Trophoblast cell (in vitro differentiated cells and primary cell): Measurements from ENCODE around the gene RBM15B.

Experiments
- DNase-seq, 2 donors: peaks; one replicate each; pipeline ENCODE4 v3.0.0-alpha.2; 2016
- H2AFZ ChIP-seq: 2 replicates; pipeline ENCODE4 v1.6.1; 2013; ENCODE audit warnings: low read length, moderate library complexity, mild to moderate bottlenecking; ENCODE audit not compliant: insufficient read depth, poor library complexity
- H2AK5ac ChIP-seq: 2 replicates; pipeline ENCODE4 v1.6.1; 2013; ENCODE audit warnings: mild to moderate bottlenecking, low read length
- H2BK120ac ChIP-seq: 2 replicates; pipeline ENCODE4 v1.6.1; 2013; ENCODE audit warnings: low read length, mild to moderate bottlenecking, moderate library complexity; ENCODE audit not compliant: insufficient read depth, poor library complexity
- H2BK12ac ChIP-seq: 2 replicates; pipeline ENCODE4 v1.6.1; 2013; ENCODE audit warnings: mild to moderate bottlenecking, low read length, moderate library complexity
- H2BK5ac ChIP-seq: 2 replicates; pipeline ENCODE4 v1.6.1; 2013; ENCODE audit warnings: low read length, low read depth, moderate library complexity, mild to moderate bottlenecking; ENCODE audit not compliant: poor library complexity
- H3K14ac ChIP-seq: 2 replicates; pipeline ENCODE4 v1.6.1; 2013; ENCODE audit warnings: mild to moderate bottlenecking, low read length
- H3K18ac ChIP-seq: 2 replicates; pipeline ENCODE4 v1.6.1; 2013; ENCODE audit warnings: mild to moderate bottlenecking, low read length
- H3K23ac ChIP-seq: 2 replicates; pipeline ENCODE4 v1.6.1; 2013; ENCODE audit warnings: low read length
- H3K27ac ChIP-seq: 2 replicates; pipeline ENCODE4 v1.5.1; 2013; ENCODE audit warnings: low read depth, mild to moderate bottlenecking, inconsistent platforms, low read length, moderate library complexity
- H3K27me3 ChIP-seq: 2 replicates; pipeline ENCODE4 v1.6.1; 2013; ENCODE audit warnings: inconsistent platforms, mild to moderate bottlenecking, low read length, moderate library complexity; ENCODE audit not compliant: insufficient read depth
- H3K36me3 ChIP-seq, 2 experiments: 1 replicate in 1 of 2; 2 replicates in 1 of 2; pipeline ENCODE4 v1.6.1; 2013; ENCODE audit warnings: low read length in 2 of 2, mild to moderate bottlenecking in 2 of 2, moderate library complexity in 1 of 2; ENCODE audit not compliant: insufficient read depth in 2 of 2, control insufficient read depth in 1 of 2
- H3K4ac ChIP-seq: 2 replicates; pipeline ENCODE4 v1.6.1; 2013; ENCODE audit warnings: low read depth, mild to moderate bottlenecking, low read length, moderate library complexity
- H3K4me1 ChIP-seq, 2 experiments: 1 replicate in 1 of 2; 2 replicates in 1 of 2; pipeline ENCODE4 v1.6.1; 2013; ENCODE audit warnings: low read length in 2 of 2, mild to moderate bottlenecking in 2 of 2, moderate library complexity in 1 of 2; ENCODE audit not compliant: insufficient read depth in 2 of 2, control insufficient read depth in 1 of 2
- H3K4me2 ChIP-seq: 2 replicates; pipeline ENCODE4 v1.6.1; 2013; ENCODE audit warnings: inconsistent platforms, mild to moderate bottlenecking, low read length, moderate library complexity
- H3K4me3 ChIP-seq: 2 replicates; pipeline ENCODE4 v1.5.1; 2013; ENCODE audit warnings: mild to moderate bottlenecking, low read depth, low read length, inconsistent platforms
- H3K79me1 ChIP-seq: one replicate; pipeline ENCODE4 v1.6.1; 2013; ENCODE audit warnings: low read length
- H3K79me2 ChIP-seq: 2 replicates; pipeline ENCODE4 v1.6.1; 2013; ENCODE audit warnings: low read length, mild to moderate bottlenecking; ENCODE audit not compliant: control insufficient read depth, insufficient read depth, poor library complexity
- H3K9ac ChIP-seq: 2 replicates; pipeline ENCODE4 v1.6.1; 2013; ENCODE audit warnings: mild to moderate bottlenecking, low read length
- H3K9me3 ChIP-seq: 2 replicates; pipeline ENCODE4 v1.6.1; 2013; ENCODE audit warnings: low read depth, mild to moderate bottlenecking, control low read depth, inconsistent platforms, low read length; ENCODE audit not compliant: insufficient read depth
- H4K12ac ChIP-seq: 2 replicates; pipeline ENCODE4 v1.6.1; 2013; ENCODE audit warnings: low read depth, mild to moderate bottlenecking, low read length, moderate library complexity
- H4K8ac ChIP-seq: 2 replicates; pipeline ENCODE4 v1.6.1; 2013; ENCODE audit warnings: low read depth, mild to moderate bottlenecking, low read length, moderate library complexity
- H4K91ac ChIP-seq: one replicate; pipeline ENCODE4 v1.6.1; 2013; ENCODE audit warnings: low read depth, mild to moderate bottlenecking, low read length, moderate library complexity
- WGBS: extraction: QIAGEN DNeasy Blood & Tissue Kit; methylation state at CpG from one replicate; pipeline ENCODE4 v1.1.7; 2013; ENCODE audit warnings: missing lambda C conversion rate; ENCODE audit not compliant: insufficient read length, insufficient coverage; ENCODE audit errors: extremely low coverage; 5-methylcytosine and 5-hydroxymethylcytosine counted together

Gene RBM15B

GRCh38 chr3:51391566-51392354 is 675 bp downstream of the RBM15B start:
- H3K4me3 ChIP-seq = peak overlapping the region; percentile 86
- peak overlapping the region; percentile 11 for H2BK12ac ChIP-seq
- peak overlapping the region; percentile 97 for H3K14ac ChIP-seq
- no CpG with 5 or more reads among the region's 115 CpGs for WGBS
- H3K79me1 ChIP-seq = peaks cover 11% of the 10 kb centered on the region
- DNase-seq = peak; percentile 38 to 61
- peak overlapping the region; percentile 88 for H3K18ac ChIP-seq
- H3K9ac ChIP-seq = peak overlapping the region; percentile 91
- no peaks in the 10 kb centered on the region for H3K27me3 ChIP-seq
- peaks cover 56 to 72% of the 10 kb centered on the region in 2 experiments for H3K36me3 ChIP-seq
- H3K79me2 ChIP-seq = peaks cover 27% of the 10 kb centered on the region
- peak overlapping the region; percentile 93 for H2AK5ac ChIP-seq
- peak overlapping the region; percentile 96 for H4K91ac ChIP-seq
- H4K12ac ChIP-seq = peak overlapping the region; percentile 89
- H2AFZ ChIP-seq = peak overlapping the region; percentile 86
- peak overlapping the region; percentile 61 for H2BK5ac ChIP-seq
- H3K4me1 ChIP-seq = peaks cover 28 to 41% of the 10 kb centered on the region in 2 experiments
- peak overlapping the region; percentile 91 for H3K4me2 ChIP-seq
- peak overlapping the region; percentile 75 for H3K27ac ChIP-seq
- H2BK120ac ChIP-seq = peak overlapping the region; percentile 77
- H3K23ac ChIP-seq = no peak overlapping the region
- peaks cover 17% of the 10 kb centered on the region for H3K9me3 ChIP-seq
- peak overlapping the region; percentile 94 for H4K8ac ChIP-seq
- H3K4ac ChIP-seq = peak overlapping the region; percentile 66

GRCh38 chr3:51392355-51393133 is 1.5 kb downstream of the RBM15B start:
- H3K4ac ChIP-seq = peak overlapping the region; percentile 66
- H3K79me2 ChIP-seq = peaks cover 27% of the 10 kb centered on the region
- peaks cover 11% of the 10 kb centered on the region for H3K79me1 ChIP-seq
- WGBS = no CpG with 5 or more reads among the region's 42 CpGs
- DNase-seq = no peak
- H3K4me3 ChIP-seq = peak overlapping the region; percentile 86
- peaks cover 57 to 74% of the 10 kb centered on the region in 2 experiments for H3K36me3 ChIP-seq
- peak overlapping the region; percentile 91 for H3K4me2 ChIP-seq
- H2AFZ ChIP-seq = no peak overlapping the region
- peaks cover 17% of the 10 kb centered on the region for H3K9me3 ChIP-seq
- peak overlapping the region; percentile 18 for H3K9ac ChIP-seq
- H3K23ac ChIP-seq = no peak overlapping the region
- peak overlapping the region; percentile 93 for H2AK5ac ChIP-seq
- no peaks in the 10 kb centered on the region for H3K27me3 ChIP-seq
- H2BK12ac ChIP-seq = no peak overlapping the region
- peaks cover 24 to 36% of the 10 kb centered on the region in 2 experiments for H3K4me1 ChIP-seq
- H3K18ac ChIP-seq = peak overlapping the region; percentile 88
- no peak overlapping the region for H2BK120ac ChIP-seq
- peak overlapping the region; percentile 89 for H4K12ac ChIP-seq
- H3K27ac ChIP-seq = no peak overlapping the region
- no peak overlapping the region for H2BK5ac ChIP-seq
- peak overlapping the region; percentile 97 for H3K14ac ChIP-seq
- H4K8ac ChIP-seq = peak overlapping the region; percentile 94
- H4K91ac ChIP-seq = no peak overlapping the region

GRCh38 chr3:51393134-51393495 is 2.0 kb downstream of the RBM15B start:
- H3K9me3 ChIP-seq = peaks cover 17% of the 10 kb centered on the region
- no peak overlapping the region for H4K91ac ChIP-seq
- no peak overlapping the region for H3K18ac ChIP-seq
- no peak overlapping the region for H2BK120ac ChIP-seq
- no peaks in the 10 kb centered on the region for H3K27me3 ChIP-seq
- H3K23ac ChIP-seq = no peak overlapping the region
- no peak overlapping the region for H3K4me3 ChIP-seq
- H2BK12ac ChIP-seq = no peak overlapping the region
- H3K4me2 ChIP-seq = no peak overlapping the region
- H2AFZ ChIP-seq = no peak overlapping the region
- no peak overlapping the region for H3K27ac ChIP-seq
- H3K79me1 ChIP-seq = peaks cover 11% of the 10 kb centered on the region
- no peak overlapping the region for H3K14ac ChIP-seq
- peaks cover 19 to 31% of the 10 kb centered on the region in 2 experiments for H3K4me1 ChIP-seq
- WGBS = no CpG with 5 or more reads among the region's 17 CpGs
- H3K9ac ChIP-seq = no peak overlapping the region
- H3K79me2 ChIP-seq = peaks cover 27% of the 10 kb centered on the region
- no peak overlapping the region for H4K8ac ChIP-seq
- H4K12ac ChIP-seq = no peak overlapping the region
- peak overlapping the region; percentile 66 for H3K4ac ChIP-seq
- no peak overlapping the region for H2AK5ac ChIP-seq
- H2BK5ac ChIP-seq = no peak overlapping the region
- H3K36me3 ChIP-seq = peaks cover 58 to 70% of the 10 kb centered on the region in 2 experiments
- DNase-seq = no peak

- DNase-seq = no peak
Observed at GRCh38 chr3:51393564-51393963, 2.5 kb downstream of the RBM15B start.

More at GRCh38 chr3:51393564-51393963, 2.5 kb downstream of the RBM15B start:
- no CpG with 5 or more reads among the region's 14 CpGs for WGBS
- H3K9ac ChIP-seq = no peak overlapping the region
- no peak overlapping the region for H4K91ac ChIP-seq
- H2AFZ ChIP-seq = no peak overlapping the region
- H3K18ac ChIP-seq = no peak overlapping the region
- peaks cover 58 to 70% of the 10 kb centered on the region in 2 experiments for H3K36me3 ChIP-seq
- no peak overlapping the region for H3K27ac ChIP-seq
- H3K4me2 ChIP-seq = no peak overlapping the region
- peak overlapping the region; percentile 37 for H3K4ac ChIP-seq
- peaks cover 27% of the 10 kb centered on the region for H3K79me2 ChIP-seq
- H3K27me3 ChIP-seq = no peaks in the 10 kb centered on the region
- peaks cover 15 to 27% of the 10 kb centered on the region in 2 experiments for H3K4me1 ChIP-seq
- no peak overlapping the region for H2AK5ac ChIP-seq
- H3K23ac ChIP-seq = no peak overlapping the region
- no peak overlapping the region for H4K8ac ChIP-seq
- peaks cover 11% of the 10 kb centered on the region for H3K79me1 ChIP-seq
- no peak overlapping the region for H2BK12ac ChIP-seq
- no peak overlapping the region for H2BK120ac ChIP-seq
- H3K9me3 ChIP-seq = peaks cover 17% of the 10 kb centered on the region
- no peak overlapping the region for H3K4me3 ChIP-seq
- no peak overlapping the region for H3K14ac ChIP-seq
- H4K12ac ChIP-seq = no peak overlapping the region
- H2BK5ac ChIP-seq = no peak overlapping the region
